GM12801 (cell line): ENCODE measurements around the gene S100A7.

Experiments used
- TF ChIP-seq, protein P1 (sequence below): IDR thresholded peaks from one replicate; pipeline ENCODE4 v1.5.1; 2011; ENCODE audit warnings: control low read depth; ENCODE audit not compliant: insufficient read length; ENCODE audit errors: extremely low read depth

Gene S100A7

DNA sequence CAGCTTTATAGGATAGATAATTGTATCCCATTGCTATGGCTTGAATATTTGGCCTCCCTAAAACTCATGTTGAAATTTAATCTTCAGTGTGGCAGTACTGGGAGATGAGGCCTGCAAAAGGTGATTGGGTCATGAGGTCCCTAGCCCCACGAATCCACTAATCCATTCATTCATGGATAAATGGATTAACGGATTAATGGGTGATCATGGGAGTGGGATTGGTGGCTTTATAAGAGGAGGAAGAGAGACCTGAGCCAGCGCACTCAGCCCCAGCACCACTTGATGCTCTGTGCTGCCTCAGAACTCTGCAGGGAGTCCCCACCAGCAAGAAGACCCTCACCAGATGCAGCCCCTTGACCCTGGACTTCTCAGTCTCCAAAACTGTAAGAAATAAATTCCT lies 43.3 kb upstream of the S100A7 start:
- TF ChIP-seq, protein P1, sequence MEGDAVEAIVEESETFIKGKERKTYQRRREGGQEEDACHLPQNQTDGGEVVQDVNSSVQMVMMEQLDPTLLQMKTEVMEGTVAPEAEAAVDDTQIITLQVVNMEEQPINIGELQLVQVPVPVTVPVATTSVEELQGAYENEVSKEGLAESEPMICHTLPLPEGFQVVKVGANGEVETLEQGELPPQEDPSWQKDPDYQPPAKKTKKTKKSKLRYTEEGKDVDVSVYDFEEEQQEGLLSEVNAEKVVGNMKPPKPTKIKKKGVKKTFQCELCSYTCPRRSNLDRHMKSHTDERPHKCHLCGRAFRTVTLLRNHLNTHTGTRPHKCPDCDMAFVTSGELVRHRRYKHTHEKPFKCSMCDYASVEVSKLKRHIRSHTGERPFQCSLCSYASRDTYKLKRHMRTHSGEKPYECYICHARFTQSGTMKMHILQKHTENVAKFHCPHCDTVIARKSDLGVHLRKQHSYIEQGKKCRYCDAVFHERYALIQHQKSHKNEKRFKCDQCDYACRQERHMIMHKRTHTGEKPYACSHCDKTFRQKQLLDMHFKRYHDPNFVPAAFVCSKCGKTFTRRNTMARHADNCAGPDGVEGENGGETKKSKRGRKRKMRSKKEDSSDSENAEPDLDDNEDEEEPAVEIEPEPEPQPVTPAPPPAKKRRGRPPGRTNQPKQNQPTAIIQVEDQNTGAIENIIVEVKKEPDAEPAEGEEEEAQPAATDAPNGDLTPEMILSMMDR, result no peak

DNA sequence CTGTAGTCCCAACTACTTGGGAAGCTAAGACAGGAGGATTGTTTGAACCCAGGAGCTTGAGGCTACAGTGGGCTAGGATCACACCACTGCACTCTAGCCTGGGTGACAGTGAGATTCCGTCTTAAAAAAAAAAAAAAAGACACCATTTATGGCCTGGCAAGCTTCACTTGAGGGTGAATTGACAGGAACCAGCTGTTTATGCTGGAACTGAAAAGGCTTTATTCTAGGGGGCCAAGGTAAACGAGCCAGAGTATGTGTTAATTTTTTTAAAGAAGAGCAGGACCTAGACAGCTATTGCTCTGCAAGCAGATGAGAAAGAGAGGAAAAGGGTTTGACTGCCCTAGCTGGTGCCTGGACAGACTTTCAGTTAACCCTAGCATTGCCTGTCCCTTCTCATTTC lies 38.3 kb upstream of the S100A7 start:
- TF ChIP-seq, protein P1, result no peak

DNA sequence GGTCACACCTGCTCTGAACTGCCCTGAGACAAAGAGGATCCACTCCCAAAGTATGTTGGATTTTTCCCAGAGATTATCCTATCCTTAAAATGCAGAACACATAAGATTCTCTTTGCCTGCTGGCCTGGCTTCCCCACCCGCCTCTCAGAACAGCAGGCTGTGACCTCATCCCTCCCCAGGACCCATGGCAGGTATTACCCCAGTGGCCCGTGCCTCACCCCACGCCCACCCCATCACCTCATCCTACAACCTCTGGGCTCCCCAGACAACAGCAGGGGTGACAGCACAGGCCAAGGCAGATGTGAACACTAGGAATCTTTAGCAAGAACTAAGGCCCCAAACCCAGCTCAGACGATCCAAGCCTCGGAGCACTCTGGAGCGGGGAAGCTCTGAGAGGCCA lies 35.1 kb upstream of the S100A7 start:
- TF ChIP-seq, protein P1, result no peak

DNA sequence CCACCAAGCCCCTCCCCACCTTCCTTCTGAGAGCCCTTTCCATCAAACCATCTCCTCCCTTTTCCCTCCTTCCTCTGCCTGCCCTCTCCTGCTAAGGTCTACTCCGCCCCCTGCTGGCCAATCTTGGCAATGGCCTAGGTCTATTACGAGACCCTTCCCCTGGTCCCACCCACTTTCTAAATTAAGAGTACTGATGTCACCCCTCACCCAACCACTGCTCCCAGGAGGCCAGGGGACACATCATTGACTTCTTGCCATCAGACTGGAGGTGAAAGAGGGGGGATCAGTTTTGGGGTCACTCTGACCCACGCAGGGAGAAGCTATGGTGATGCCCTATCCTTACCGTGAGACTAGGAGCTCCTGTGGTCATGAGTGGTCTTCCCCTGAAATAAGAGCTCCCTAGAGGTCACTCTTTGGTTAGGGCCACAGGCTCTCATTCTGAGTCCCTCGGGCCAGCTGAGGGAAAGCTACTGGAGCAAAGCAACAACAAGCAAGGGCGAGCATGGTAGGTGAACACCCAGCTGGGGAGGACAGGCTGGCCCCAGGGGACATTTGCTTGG lies 34.6 kb upstream of the S100A7 start:
- TF ChIP-seq, protein P1, result no peak

DNA sequence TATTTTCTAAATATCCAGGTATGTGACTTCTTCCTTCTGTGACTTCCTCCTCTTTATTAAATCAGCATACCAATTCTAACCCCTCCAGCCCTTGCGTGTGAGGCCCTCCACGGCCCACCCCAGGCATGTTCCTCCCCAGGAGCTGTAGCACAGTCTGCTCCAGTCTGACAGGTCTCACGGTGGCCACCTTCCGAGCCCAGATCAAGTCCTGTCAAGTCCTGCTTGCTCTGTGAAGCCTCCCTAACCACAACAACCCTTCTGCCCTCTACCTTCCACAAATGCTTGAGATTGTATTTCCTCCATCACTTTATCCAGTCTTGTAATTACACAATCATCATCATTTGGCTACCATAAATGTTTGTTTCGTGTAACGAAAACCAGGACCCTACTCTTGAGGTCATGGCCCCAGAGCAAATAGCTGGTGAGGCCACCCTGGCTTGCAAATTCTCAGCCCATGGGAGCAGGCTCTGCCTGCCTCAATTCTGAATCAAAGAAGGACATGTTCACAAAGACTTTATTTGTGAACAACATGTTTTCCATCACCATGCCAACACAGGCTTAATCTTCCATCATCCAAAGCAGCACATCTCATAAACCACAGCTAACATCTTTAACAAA lies 33.0 kb upstream of the S100A7 start:
- TF ChIP-seq, protein P1, result no peak

DNA sequence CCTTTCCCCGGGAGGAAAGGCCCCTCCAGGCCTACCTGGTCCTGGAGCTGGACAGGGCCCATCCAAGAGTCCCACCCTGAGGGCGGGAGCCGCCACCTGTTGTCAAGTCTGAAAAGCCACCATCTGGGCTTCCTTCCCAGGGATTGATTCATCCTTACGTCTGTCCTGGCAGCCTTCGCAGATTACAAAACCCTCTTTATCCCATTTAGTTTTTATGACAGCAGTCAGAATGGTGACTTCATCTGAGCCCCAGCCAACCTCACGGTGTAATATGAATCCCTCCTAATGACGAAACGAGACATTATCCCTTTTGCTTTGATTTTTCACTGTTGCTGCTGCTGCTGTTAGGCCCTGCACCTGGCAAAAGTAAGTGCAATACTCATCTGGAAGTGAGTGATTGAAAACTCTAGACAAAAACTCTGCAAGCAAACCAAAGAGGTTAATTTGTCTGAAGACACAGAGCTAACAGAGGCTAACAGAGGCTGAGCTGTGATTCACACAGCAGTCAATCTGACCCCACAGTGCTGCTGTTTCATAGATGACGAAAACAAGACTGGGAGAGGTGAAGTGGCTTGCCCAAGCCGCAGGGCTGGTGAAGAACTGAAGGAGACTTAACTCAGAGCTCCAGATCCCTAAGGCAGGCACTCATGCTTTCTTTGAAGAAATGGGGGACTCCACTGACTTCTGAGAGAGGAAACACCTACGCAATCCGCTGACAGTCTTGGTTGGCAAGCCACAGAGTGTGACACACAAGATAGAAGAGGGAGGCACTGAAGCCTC lies 30.0 kb upstream of the S100A7 start:
- TF ChIP-seq, protein P1, result no peak

DNA sequence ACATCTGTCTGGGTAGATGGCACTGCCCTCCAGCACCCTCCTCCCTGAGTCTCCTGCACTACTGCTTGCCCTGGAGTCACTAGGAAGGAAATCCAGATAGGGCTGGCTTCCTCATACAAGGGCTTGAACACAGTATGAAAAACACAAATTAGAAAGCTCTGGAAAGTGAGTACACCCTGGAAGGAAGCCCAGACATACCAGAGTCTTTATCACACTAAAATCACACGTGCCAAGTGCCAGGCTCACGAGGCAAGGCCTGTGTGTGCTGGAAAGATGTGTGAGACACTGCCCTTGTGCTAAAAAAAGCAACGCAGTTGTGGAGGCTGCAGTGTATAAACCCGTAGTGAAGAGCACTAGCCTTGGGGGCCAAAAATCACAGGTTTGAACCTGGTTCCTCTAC lies 28.3 kb upstream of the S100A7 start:
- TF ChIP-seq, protein P1, result no peak
